ENCODE measurements around the gene B9D2.
"Not testable (repeated sequence)": the region's sequence is repeated elsewhere in the genome, so short reads cannot be mapped to it uniquely, and the experiment has no call there.

The B9D2 gene

DNA sequence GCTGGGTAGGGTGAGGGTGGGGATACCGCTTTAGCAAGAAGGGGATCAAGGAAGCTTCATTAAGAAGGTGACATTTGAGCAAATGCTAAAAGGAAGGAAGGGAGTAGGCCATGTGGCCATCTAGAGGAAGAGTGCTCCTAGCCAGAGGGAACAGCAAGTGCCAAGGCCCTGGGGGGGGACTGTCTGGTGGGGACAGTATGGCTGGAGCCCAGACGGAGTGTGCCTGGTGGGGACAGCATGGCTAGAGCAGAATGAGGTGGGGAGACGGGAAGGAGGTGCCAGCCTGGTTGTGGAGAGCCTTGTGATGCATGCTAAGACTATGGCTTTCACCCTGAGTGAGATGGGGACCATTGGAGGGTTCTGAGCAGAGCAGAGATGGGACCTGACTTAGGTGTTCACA is 8.1 kb downstream of the B9D2 start:
- Histone ChIP-seq H3K27ac (ENCODE audit: low read length) (no peak overlapping the region), H3K36me3 (ENCODE audit: control insufficient read depth, insufficient read depth, low read length) (no peaks in the 10 kb centered on the region), H3K4me3 (ENCODE audit: low read length) (no peak overlapping the region), H3K27me3 (ENCODE audit: control insufficient read depth, insufficient read depth, low read length) (peaks cover 13% of the 10 kb centered on the region), H3K4me1 (ENCODE audit: control insufficient read depth, insufficient read depth, low read length) (peaks cover 1% of the 10 kb centered on the region; the same call in 1 of the 2 replicates), H3K9me3 (ENCODE audit: control insufficient read depth, insufficient read depth, low read length) (no peaks in the 10 kb centered on the region)
- WGBS (ENCODE audit: insufficient coverage, insufficient read length) = no CpG with 5 or more reads among the region's 3 CpGs
- DNase-seq (ENCODE audit: low read depth, low spot score) = no peak

DNA sequence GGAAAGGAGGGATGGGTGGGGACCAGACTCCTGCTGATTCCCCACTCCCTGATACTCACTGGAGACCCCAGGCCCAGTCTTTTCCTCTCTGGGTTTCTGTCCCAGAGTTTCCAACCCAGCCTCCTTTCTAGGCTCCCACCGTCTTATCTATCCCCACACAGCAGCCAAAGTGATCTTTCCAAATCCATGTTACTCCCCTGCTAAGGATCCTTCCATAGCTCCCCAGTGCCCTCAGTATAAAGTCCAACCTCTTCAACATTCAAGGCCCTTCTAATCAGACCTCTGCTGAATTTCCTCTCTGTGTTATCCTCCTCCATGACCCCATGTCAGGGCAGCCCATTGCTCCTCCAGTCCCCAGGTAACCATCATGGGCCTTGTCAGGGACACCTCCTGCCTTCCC is 8.9 kb downstream of the B9D2 start:
- WGBS (ENCODE audit: insufficient coverage, insufficient read length) = no CpG with 5 or more reads among the region's 1 CpG
- no peak overlapping the region for H3K4me3 ChIP-seq (ENCODE audit: low read length)
- H3K9me3 ChIP-seq (ENCODE audit: control insufficient read depth, insufficient read depth, low read length) = no peaks in the 10 kb centered on the region
- peaks cover 1% of the 10 kb centered on the region; the same call in 1 of the 2 replicates for H3K4me1 ChIP-seq (ENCODE audit: control insufficient read depth, insufficient read depth, low read length)
- H3K36me3 ChIP-seq (ENCODE audit: control insufficient read depth, insufficient read depth, low read length) = no peaks in the 10 kb centered on the region
- no peak overlapping the region for H3K27ac ChIP-seq (ENCODE audit: low read length)
- peaks cover 14% of the 10 kb centered on the region for H3K27me3 ChIP-seq (ENCODE audit: control insufficient read depth, insufficient read depth, low read length)
- no peak for DNase-seq (ENCODE audit: low read depth, low spot score)

- WGBS (ENCODE audit: insufficient coverage, insufficient read length) = no CpG with 5 or more reads among the region's 23 CpGs
- no peak overlapping the region; the same call in 1 of the 2 replicates for H3K4me3 ChIP-seq (ENCODE audit: low read length)
- H3K9me3 ChIP-seq (ENCODE audit: control insufficient read depth, insufficient read depth, low read length) = no peaks in the 10 kb centered on the region
- H3K27me3 ChIP-seq (ENCODE audit: control insufficient read depth, insufficient read depth, low read length) = peaks cover 14% of the 10 kb centered on the region
- H3K36me3 ChIP-seq (ENCODE audit: control insufficient read depth, insufficient read depth, low read length) = no peaks in the 10 kb centered on the region
- DNase-seq (ENCODE audit: low read depth, low spot score) = no peak
- H3K27ac ChIP-seq (ENCODE audit: low read length) = no peak overlapping the region
- peaks cover 1% of the 10 kb centered on the region; the same call in 1 of the 2 replicates for H3K4me1 ChIP-seq (ENCODE audit: control insufficient read depth, insufficient read depth, low read length)
These were observed 9.5 kb downstream of the B9D2 start for GRCh38 chr19:41354343-41354953.

GRCh38 chr19:41353466-41354342 is 10.2 kb downstream of the B9D2 start, which contains the start of gene TGFB1:
TGFB1 (minus strand) TSS chr19:41353922; CDS start chr19:41353044, 878 bp downstream.
- DNase-seq (ENCODE audit: low read depth, low spot score) = no peak
- Histone ChIP-seq H3K9me3 (ENCODE audit: control insufficient read depth, insufficient read depth, low read length) (no peaks in the 10 kb centered on the region), H3K36me3 (ENCODE audit: control insufficient read depth, insufficient read depth, low read length) (no peaks in the 10 kb centered on the region), H3K27me3 (ENCODE audit: control insufficient read depth, insufficient read depth, low read length) (peaks cover 14% of the 10 kb centered on the region), H3K4me1 (ENCODE audit: control insufficient read depth, insufficient read depth, low read length) (peaks cover 1% of the 10 kb centered on the region; the same call in 1 of the 2 replicates), H3K27ac (ENCODE audit: low read length) (no peak within 1 kb of the TSS), H3K4me3 (ENCODE audit: low read length) (peak within 1 kb of the TSS; percentile 83)
- WGBS (ENCODE audit: insufficient coverage, insufficient read length) = no CpG with 5 or more reads among the region's 78 CpGs

- H3K36me3 ChIP-seq (ENCODE audit: control insufficient read depth, insufficient read depth, low read length) = no peaks in the 10 kb centered on the region
- DNase-seq (ENCODE audit: low read depth, low spot score) = no peak
- WGBS (ENCODE audit: insufficient coverage, insufficient read length) = no CpG with 5 or more reads among the region's 71 CpGs
- H3K27ac ChIP-seq (ENCODE audit: low read length) = no peak overlapping the region
- peak overlapping the region; percentile 83 for H3K4me3 ChIP-seq (ENCODE audit: low read length)
- no peaks in the 10 kb centered on the region for H3K9me3 ChIP-seq (ENCODE audit: control insufficient read depth, insufficient read depth, low read length)
- H3K4me1 ChIP-seq (ENCODE audit: control insufficient read depth, insufficient read depth, low read length) = peaks cover 1% of the 10 kb centered on the region; the same call in 1 of the 2 replicates
- H3K27me3 ChIP-seq (ENCODE audit: control insufficient read depth, insufficient read depth, low read length) = peaks cover 14% of the 10 kb centered on the region
These were observed 11.1 kb downstream of the B9D2 start for GRCh38 chr19:41352609-41353465.

- Histone ChIP-seq H3K4me1 (ENCODE audit: control insufficient read depth, insufficient read depth, low read length) (peaks cover 1% of the 10 kb centered on the region; the same call in 1 of the 2 replicates), H3K36me3 (ENCODE audit: control insufficient read depth, insufficient read depth, low read length) (no peaks in the 10 kb centered on the region), H3K27ac (ENCODE audit: low read length) (no peak overlapping the region), H3K27me3 (ENCODE audit: control insufficient read depth, insufficient read depth, low read length) (peaks cover 14% of the 10 kb centered on the region), H3K9me3 (ENCODE audit: control insufficient read depth, insufficient read depth, low read length) (no peaks in the 10 kb centered on the region), H3K4me3 (ENCODE audit: low read length) (peak overlapping the region; percentile 83; the same call in 1 of the 2 replicates)
- no CpG with 5 or more reads among the region's 12 CpGs for WGBS (ENCODE audit: insufficient coverage, insufficient read length)
- DNase-seq (ENCODE audit: low read depth, low spot score) = no peak
These were observed 11.7 kb downstream of the B9D2 start for GRCh38 chr19:41352279-41352608.

GRCh38 chr19:41351339-41352245 is 12.4 kb downstream of the B9D2 start:
- H3K4me1 ChIP-seq (ENCODE audit: control insufficient read depth, insufficient read depth, low read length) = peaks cover 1% of the 10 kb centered on the region; the same call in 1 of the 2 replicates
- H3K27me3 ChIP-seq (ENCODE audit: control insufficient read depth, insufficient read depth, low read length) = peaks cover 14% of the 10 kb centered on the region
- H3K4me3 ChIP-seq (ENCODE audit: low read length) = peak overlapping the region; percentile 83; the same call in 1 of the 2 replicates
- no CpG with 5 or more reads among the region's 58 CpGs for WGBS (ENCODE audit: insufficient coverage, insufficient read length)
- H3K27ac ChIP-seq (ENCODE audit: low read length) = no peak overlapping the region
- H3K36me3 ChIP-seq (ENCODE audit: control insufficient read depth, insufficient read depth, low read length) = no peaks in the 10 kb centered on the region
- DNase-seq (ENCODE audit: low read depth, low spot score) = no peak
- H3K9me3 ChIP-seq (ENCODE audit: control insufficient read depth, insufficient read depth, low read length) = no peaks in the 10 kb centered on the region

DNA sequence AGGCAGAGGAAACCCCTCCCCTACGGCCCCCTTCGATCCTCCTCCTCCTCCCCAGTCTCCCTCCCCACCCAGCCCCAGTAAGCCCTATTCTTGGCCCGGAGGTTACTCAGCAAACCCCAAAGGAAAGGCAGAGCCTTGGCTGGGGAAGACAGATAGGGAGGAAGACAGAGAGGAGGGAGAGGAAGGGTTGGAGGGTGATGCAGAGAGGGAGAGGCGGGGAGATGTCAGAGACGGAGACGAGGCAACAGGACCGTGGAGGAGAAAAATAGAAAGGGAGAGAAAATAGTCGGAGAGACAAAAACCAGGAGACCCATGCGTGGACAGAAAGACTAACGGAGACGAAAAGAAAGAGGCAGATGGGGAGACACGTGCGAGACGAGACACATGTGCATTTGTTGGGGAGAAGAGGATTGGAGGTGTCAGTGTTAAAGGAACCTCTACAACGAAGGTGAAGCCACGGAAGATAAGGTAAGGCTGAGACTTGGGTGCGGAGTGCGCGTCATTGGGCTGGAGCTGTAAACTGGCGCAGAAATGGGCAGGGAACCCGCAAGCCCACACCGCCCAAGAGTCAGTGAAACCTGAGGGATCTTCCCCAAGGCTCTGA is 13.1 kb downstream of the B9D2 start:
- Histone ChIP-seq H3K4me3 (ENCODE audit: low read length) (peak overlapping the region; percentile 83; the same call in 1 of the 2 replicates), H3K9me3 (ENCODE audit: control insufficient read depth, insufficient read depth, low read length) (no peaks in the 10 kb centered on the region), H3K27ac (ENCODE audit: low read length) (no peak overlapping the region), H3K4me1 (ENCODE audit: control insufficient read depth, insufficient read depth, low read length) (peaks cover 1% of the 10 kb centered on the region; the same call in 1 of the 2 replicates), H3K36me3 (ENCODE audit: control insufficient read depth, insufficient read depth, low read length) (no peaks in the 10 kb centered on the region), H3K27me3 (ENCODE audit: control insufficient read depth, insufficient read depth, low read length) (peaks cover 14% of the 10 kb centered on the region)
- DNase-seq (ENCODE audit: low read depth, low spot score) = no peak
- WGBS (ENCODE audit: insufficient coverage, insufficient read length) = no CpG with 5 or more reads among the region's 22 CpGs

DNA sequence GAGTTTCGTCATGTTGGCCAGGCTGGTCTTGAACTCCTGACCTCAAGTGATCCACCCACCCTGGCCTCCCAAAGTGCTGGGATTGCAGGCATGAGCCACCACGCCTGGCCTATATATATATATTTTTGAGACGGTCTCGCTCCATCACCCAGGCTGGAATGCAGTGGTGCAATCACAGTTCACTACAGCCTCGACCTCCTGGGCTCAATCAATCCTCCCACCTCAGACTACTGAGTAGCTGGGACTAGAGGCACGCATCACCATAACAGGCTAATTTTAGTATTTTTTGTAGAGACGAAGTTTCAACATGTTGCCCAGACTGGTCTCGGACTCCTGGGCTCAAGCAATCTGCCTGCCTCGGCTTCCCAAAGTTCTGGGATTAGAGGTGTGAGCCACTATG is 17.0 kb downstream of the B9D2 start:
- H3K36me3 ChIP-seq (ENCODE audit: control insufficient read depth, insufficient read depth, low read length); H3K27ac ChIP-seq (ENCODE audit: low read length); DNase-seq (ENCODE audit: low read depth, low spot score); H3K27me3 ChIP-seq (ENCODE audit: control insufficient read depth, insufficient read depth, low read length); H3K4me3 ChIP-seq (ENCODE audit: low read length); H3K4me1 ChIP-seq (ENCODE audit: control insufficient read depth, insufficient read depth, low read length); H3K9me3 ChIP-seq (ENCODE audit: control insufficient read depth, insufficient read depth, low read length): not testable (repeated sequence)
- no CpG with 5 or more reads among the region's 9 CpGs for WGBS (ENCODE audit: insufficient coverage, insufficient read length)
